CD4-positive, alpha-beta T cell treated with Interleukin-6 at 100 ng/mL for 8 hours (primary cell): Measurements from ENCODE around the gene CBX3.
"Not testable (repeated sequence)": the region's sequence is repeated elsewhere in the genome, so short reads cannot be mapped to it uniquely, and the experiment has no call there.

Source experiments
- DNase-seq: peaks from one replicate; pipeline ENCODE4 v3.0.0-alpha.2; 2020; ENCODE audit warnings: mixed read lengths, low spot score

The CBX3 gene

GRCh38 chr7:26170663-26171062 is 30.9 kb upstream of the CBX3 start:
- no peak for DNase-seq

- no peak for DNase-seq
Observed at GRCh38 chr7:26171601-26172000, 29.9 kb upstream of the CBX3 start.

- no peak for DNase-seq
Observed at GRCh38 chr7:26172048-26172447, 29.5 kb upstream of the CBX3 start.

- not testable (repeated sequence) for DNase-seq
Observed at GRCh38 chr7:26175903-26176302, 25.6 kb upstream of the CBX3 start.

- DNase-seq = not testable (repeated sequence)
Observed at GRCh38 chr7:26176696-26177095, 24.8 kb upstream of the CBX3 start.

- not testable (repeated sequence) for DNase-seq
Observed at GRCh38 chr7:26177269-26177668, 24.3 kb upstream of the CBX3 start.

GRCh38 chr7:26178272-26178960 is 23.1 kb upstream of the CBX3 start:
- DNase-seq = no peak

GRCh38 chr7:26179422-26179821 is 22.1 kb upstream of the CBX3 start:
- no peak for DNase-seq

- no peak for DNase-seq
Observed at GRCh38 chr7:26179826-26180497, 21.6 kb upstream of the CBX3 start.

- DNase-seq = no peak
Observed at GRCh38 chr7:26180792-26181198, 20.8 kb upstream of the CBX3 start.

GRCh38 chr7:26181474-26182227 is 19.9 kb upstream of the CBX3 start:
- DNase-seq = no peak

GRCh38 chr7:26182283-26182682 is 19.3 kb upstream of the CBX3 start:
- DNase-seq = no peak

- no peak for DNase-seq
Observed at GRCh38 chr7:26182706-26183105, 18.8 kb upstream of the CBX3 start.

GRCh38 chr7:26183545-26184280 is 17.8 kb upstream of the CBX3 start:
- DNase-seq = no peak

GRCh38 chr7:26184281-26185101 is 17.1 kb upstream of the CBX3 start:
- DNase-seq = not testable (repeated sequence)

- no peak for DNase-seq
Observed at GRCh38 chr7:26185131-26185843, 16.3 kb upstream of the CBX3 start.

GRCh38 chr7:26185844-26186180 is 15.7 kb upstream of the CBX3 start:
- no peak for DNase-seq

GRCh38 chr7:26186364-26187311 is 14.9 kb upstream of the CBX3 start:
- no peak for DNase-seq

- DNase-seq = no peak
Observed at GRCh38 chr7:26187380-26188205, 14.0 kb upstream of the CBX3 start.
